HepG2 (cell line): Measurements from ENCODE around the gene CARD19. TPM values are rescaled to one million over a fixed set of nuclear protein-coding genes. Genes with fewer than 3 reads are reported as not detected.

Experiments used
- BCL6 ChIP-seq: IDR thresholded peaks from 2 replicates; pipeline ENCODE4 v1.6.1; 2016; ENCODE audit warnings: missing genetic modification reagents, missing compliant biosample characterization
- CENPX ChIP-seq: sonication (generic); formaldehyde crosslinking; IDR thresholded peaks from 2 replicates; pipeline ENCODE4 v1.9.0; 2021; ENCODE audit warnings: mild to moderate bottlenecking, missing genetic modification reagents, moderate library complexity
- GATA4 ChIP-seq: sonication (generic); IDR thresholded peaks from 2 replicates; pipeline ENCODE4 v1.6.1; 2016; ENCODE audit warnings: antibody characterized with exemption, low read depth, borderline replicate concordance
- KAT7 ChIP-seq: IDR thresholded peaks from 2 replicates; pipeline ENCODE4 v1.6.1; 2018; ENCODE audit warnings: borderline replicate concordance, missing compliant biosample characterization
- MTA1 ChIP-seq: sonication (generic); formaldehyde crosslinking; IDR thresholded peaks from 2 replicates; pipeline ENCODE4 v1.4.0; 2020; ENCODE audit warnings: missing genetic modification reagents, mild to moderate bottlenecking, borderline replicate concordance
- REL ChIP-seq: sonication (generic); formaldehyde crosslinking; conservative IDR thresholded peaks from 2 replicates; pipeline ENCODE4 v1.8.0; 2022; ENCODE audit warnings: mild to moderate bottlenecking, missing genetic modification reagents, moderate library complexity
- SATB2 ChIP-seq: sonication (generic); formaldehyde crosslinking; IDR thresholded peaks from 2 replicates; pipeline ENCODE4 v1.5.0; 2020; ENCODE audit warnings: missing genetic modification reagents
- SRF ChIP-seq: IDR thresholded peaks from 2 replicates; pipeline ENCODE4 v1.6.1; 2011; ENCODE audit warnings: mild to moderate bottlenecking, low read depth, low read length, moderate library complexity
- SRSF9 ChIP-seq: fragments of 200-400 bp; formaldehyde crosslinking; IDR thresholded peaks from 2 replicates; pipeline ENCODE4 v1.6.1; 2018; ENCODE audit warnings: borderline replicate concordance, mild to moderate bottlenecking, low read depth, low read length; ENCODE audit not compliant: insufficient read depth, poor library complexity, severe bottlenecking
- TOPORS ChIP-seq: sonication (generic); formaldehyde crosslinking; IDR thresholded peaks from 2 replicates; pipeline ENCODE4 v1.8.0; 2023; ENCODE audit warnings: mild to moderate bottlenecking, missing genetic modification reagents
- ZNF10 ChIP-seq: sonication (generic); formaldehyde crosslinking; IDR thresholded peaks from 2 replicates; pipeline ENCODE4 v1.4.0; 2020; ENCODE audit warnings: mild to moderate bottlenecking, low read depth, missing genetic modification reagents, borderline replicate concordance
- ZNF264 ChIP-seq: sonication (generic); formaldehyde crosslinking; IDR thresholded peaks from 2 replicates; pipeline ENCODE4 v1.4.0; 2020; ENCODE audit warnings: missing genetic modification reagents
- ZNF33B ChIP-seq: sonication (generic); formaldehyde crosslinking; IDR thresholded peaks from 2 replicates; pipeline ENCODE4 v1.5.1; 2020; ENCODE audit warnings: mild to moderate bottlenecking, missing genetic modification reagents
- ZNF350 ChIP-seq: sonication (generic); formaldehyde crosslinking; IDR thresholded peaks from 2 replicates; pipeline ENCODE4 v1.4.0; 2020; ENCODE audit warnings: mild to moderate bottlenecking, low read depth, missing genetic modification reagents, borderline replicate concordance
- ZNF614 ChIP-seq: IDR thresholded peaks from 2 replicates; pipeline ENCODE4 v1.6.1; 2018; ENCODE audit warnings: missing biosample characterization, missing genetic modification reagents, inconsistent platforms, borderline replicate concordance
- polyA plus RNA-seq, 8 experiments: library from polyadenylated mRNA; depleted of rRNA in 3 of 8; stranded (reverse) in 7 of 8; unstranded in 1 of 8; fragments of >200 nt; fragmentation: Illumina TruSeq in 4 of 8; extraction: Trizol in 4 of 8; gene quantifications; 2 replicates each; pipeline versions ENCODE4 v1.2.1 to v1.2.3, GENCODE V29; 2011 to 2016; ENCODE audit warnings: low read depth in 4 of 8, missing spikeins in 1 of 8, mixed read lengths in 1 of 8; ENCODE audit not compliant: insufficient read depth in 1 of 8
- total RNA-seq, 5 experiments: library from RNA; depleted of rRNA; stranded (reverse); fragments of >200 nt; fragmentation: Illumina TruSeq; extraction: Trizol; gene quantifications; 2 replicates each; pipeline ENCODE4 v1.2.3, GENCODE V29; 2016; ENCODE audit warnings: low read depth in 1 of 5
- TF ChIP-seq, protein P1 (sequence below): sonication (generic); formaldehyde crosslinking; IDR thresholded peaks from 2 replicates; pipeline ENCODE4 v1.4.0; 2020; ENCODE audit warnings: missing genetic modification reagents
- TF ChIP-seq, protein P2 (sequence below): sonication (generic); formaldehyde crosslinking; IDR thresholded peaks from 2 replicates; pipeline ENCODE4 v1.5.0; 2020; ENCODE audit warnings: missing genetic modification reagents
- TF ChIP-seq, protein P3 (sequence below): sonication (generic); formaldehyde crosslinking; IDR thresholded peaks from 2 replicates; pipeline ENCODE4 v1.4.0; 2020; ENCODE audit warnings: missing genetic modification reagents
- TF ChIP-seq, protein P4 (sequence below): sonication (generic); formaldehyde crosslinking; IDR thresholded peaks from 2 replicates; pipeline ENCODE4 v1.5.1; 2020; ENCODE audit warnings: missing genetic modification reagents, mild to moderate bottlenecking, borderline replicate concordance

CARD19 gene
- total and polyA plus RNA-seq, 2 of the 13 experiments (the other 11 are each of a cell fraction or from before 2014, with no cell fraction given): 18.4 to 47.2 TPM

DNA sequence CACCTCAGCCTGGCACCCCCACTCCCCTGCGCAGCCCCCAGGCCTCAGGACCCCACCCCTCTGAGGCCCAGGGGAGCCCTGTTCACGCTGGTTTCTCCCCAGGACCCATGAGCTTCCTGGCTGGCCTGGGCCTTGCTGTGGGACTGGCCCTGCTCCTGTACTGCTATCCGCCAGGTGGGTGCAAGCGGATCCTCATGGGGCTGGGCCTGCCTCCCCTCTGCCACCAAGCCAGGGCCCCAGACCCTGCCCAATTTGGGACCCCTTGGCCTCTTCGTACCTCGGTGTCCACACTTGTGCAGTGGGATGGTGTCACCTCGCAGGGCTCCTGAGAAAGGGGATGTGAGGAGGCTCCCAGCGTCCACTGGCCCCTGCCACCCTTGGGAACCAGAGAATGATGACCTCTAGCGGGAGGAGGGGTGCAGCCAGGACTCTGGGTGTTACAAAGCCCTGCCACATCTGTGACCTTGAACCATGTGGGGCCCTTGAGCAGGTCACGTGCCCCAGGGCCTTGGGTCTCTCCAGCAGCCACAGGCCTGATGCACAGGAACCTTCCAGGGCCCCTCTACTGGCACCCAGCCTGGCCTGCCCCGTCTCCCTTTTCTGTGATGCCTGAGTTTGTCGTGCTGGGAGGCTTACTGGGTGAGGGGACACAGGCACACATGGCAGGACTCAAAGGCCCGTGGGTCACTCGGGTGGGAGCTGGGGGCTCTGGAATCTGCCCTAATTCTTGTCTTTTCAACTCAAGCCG, 16.3 kb downstream of the CARD19 start (continued):
- TF ChIP-seq, protein P1, sequence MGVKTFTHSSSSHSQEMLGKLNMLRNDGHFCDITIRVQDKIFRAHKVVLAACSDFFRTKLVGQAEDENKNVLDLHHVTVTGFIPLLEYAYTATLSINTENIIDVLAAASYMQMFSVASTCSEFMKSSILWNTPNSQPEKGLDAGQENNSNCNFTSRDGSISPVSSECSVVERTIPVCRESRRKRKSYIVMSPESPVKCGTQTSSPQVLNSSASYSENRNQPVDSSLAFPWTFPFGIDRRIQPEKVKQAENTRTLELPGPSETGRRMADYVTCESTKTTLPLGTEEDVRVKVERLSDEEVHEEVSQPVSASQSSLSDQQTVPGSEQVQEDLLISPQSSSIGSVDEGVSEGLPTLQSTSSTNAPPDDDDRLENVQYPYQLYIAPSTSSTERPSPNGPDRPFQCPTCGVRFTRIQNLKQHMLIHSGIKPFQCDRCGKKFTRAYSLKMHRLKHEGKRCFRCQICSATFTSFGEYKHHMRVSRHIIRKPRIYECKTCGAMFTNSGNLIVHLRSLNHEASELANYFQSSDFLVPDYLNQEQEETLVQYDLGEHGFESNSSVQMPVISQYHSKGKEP (CRISPR knock-in tag): no peak
- TF ChIP-seq SRF (no peak), ZNF264 (0 out of 2 replicates have a peak, but pooled peaks have one; percentile 9), TOPORS (CRISPR knock-in tag) (no peak; the same call in 1 of the 2 replicates), SRSF9 (no peak), ZNF10 (CRISPR knock-in tag) (no peak), GATA4 (no peak), CENPX (CRISPR knock-in tag) (no peak), REL (CRISPR knock-in tag) (no peak), ZNF33B (CRISPR knock-in tag) (peak; percentile 69; the same call in 1 of the 2 replicates), KAT7 (CRISPR knock-in tag) (0 out of 2 replicates have a peak, but pooled peaks have one; percentile 59), BCL6 (CRISPR knock-in tag) (peak; percentile 66), SATB2 (CRISPR knock-in tag) (no peak), MTA1 (CRISPR knock-in tag) (peak; percentile 95), ZNF614 (CRISPR knock-in tag) (peak; percentile 61; the same call in 1 of the 2 replicates), ZNF350 (CRISPR knock-in tag) (peak; percentile 85)
- TF ChIP-seq, protein P2, sequence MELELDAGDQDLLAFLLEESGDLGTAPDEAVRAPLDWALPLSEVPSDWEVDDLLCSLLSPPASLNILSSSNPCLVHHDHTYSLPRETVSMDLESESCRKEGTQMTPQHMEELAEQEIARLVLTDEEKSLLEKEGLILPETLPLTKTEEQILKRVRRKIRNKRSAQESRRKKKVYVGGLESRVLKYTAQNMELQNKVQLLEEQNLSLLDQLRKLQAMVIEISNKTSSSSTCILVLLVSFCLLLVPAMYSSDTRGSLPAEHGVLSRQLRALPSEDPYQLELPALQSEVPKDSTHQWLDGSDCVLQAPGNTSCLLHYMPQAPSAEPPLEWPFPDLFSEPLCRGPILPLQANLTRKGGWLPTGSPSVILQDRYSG (CRISPR knock-in tag): no peak
- TF ChIP-seq, protein P3, sequence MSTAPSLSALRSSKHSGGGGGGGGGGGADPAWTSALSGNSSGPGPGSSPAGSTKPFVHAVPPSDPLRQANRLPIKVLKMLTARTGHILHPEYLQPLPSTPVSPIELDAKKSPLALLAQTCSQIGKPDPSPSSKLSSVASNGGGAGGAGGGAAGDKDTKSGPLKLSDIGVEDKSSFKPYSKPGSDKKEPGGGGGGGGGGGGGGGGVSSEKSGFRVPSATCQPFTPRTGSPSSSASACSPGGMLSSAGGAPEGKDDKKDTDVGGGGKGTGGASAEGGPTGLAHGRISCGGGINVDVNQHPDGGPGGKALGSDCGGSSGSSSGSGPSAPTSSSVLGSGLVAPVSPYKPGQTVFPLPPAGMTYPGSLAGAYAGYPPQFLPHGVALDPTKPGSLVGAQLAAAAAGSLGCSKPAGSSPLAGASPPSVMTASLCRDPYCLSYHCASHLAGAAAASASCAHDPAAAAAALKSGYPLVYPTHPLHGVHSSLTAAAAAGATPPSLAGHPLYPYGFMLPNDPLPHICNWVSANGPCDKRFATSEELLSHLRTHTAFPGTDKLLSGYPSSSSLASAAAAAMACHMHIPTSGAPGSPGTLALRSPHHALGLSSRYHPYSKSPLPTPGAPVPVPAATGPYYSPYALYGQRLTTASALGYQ (CRISPR knock-in tag): peak; percentile 48; the same call in 1 of the 2 replicates
- TF ChIP-seq, protein P4, sequence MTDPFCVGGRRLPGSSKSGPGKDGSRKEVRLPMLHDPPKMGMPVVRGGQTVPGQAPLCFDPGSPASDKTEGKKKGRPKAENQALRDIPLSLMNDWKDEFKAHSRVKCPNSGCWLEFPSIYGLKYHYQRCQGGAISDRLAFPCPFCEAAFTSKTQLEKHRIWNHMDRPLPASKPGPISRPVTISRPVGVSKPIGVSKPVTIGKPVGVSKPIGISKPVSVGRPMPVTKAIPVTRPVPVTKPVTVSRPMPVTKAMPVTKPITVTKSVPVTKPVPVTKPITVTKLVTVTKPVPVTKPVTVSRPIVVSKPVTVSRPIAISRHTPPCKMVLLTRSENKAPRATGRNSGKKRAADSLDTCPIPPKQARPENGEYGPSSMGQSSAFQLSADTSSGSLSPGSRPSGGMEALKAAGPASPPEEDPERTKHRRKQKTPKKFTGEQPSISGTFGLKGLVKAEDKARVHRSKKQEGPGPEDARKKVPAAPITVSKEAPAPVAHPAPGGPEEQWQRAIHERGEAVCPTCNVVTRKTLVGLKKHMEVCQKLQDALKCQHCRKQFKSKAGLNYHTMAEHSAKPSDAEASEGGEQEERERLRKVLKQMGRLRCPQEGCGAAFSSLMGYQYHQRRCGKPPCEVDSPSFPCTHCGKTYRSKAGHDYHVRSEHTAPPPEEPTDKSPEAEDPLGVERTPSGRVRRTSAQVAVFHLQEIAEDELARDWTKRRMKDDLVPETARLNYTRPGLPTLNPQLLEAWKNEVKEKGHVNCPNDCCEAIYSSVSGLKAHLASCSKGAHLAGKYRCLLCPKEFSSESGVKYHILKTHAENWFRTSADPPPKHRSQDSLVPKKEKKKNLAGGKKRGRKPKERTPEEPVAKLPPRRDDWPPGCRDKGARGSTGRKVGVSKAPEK: peak; percentile 81; the same call in 1 of the 2 replicates
